GM19099 (cell line): ENCODE data around the gene CAMK1D.

Experiments used
- POLR2A ChIP-seq: IDR thresholded peaks from 3 replicates; pipeline ENCODE4 v1.6.1; 2011; ENCODE audit warnings: low read depth; ENCODE audit not compliant: insufficient read length; ENCODE audit errors: extremely low read depth

Gene CAMK1D

DNA sequence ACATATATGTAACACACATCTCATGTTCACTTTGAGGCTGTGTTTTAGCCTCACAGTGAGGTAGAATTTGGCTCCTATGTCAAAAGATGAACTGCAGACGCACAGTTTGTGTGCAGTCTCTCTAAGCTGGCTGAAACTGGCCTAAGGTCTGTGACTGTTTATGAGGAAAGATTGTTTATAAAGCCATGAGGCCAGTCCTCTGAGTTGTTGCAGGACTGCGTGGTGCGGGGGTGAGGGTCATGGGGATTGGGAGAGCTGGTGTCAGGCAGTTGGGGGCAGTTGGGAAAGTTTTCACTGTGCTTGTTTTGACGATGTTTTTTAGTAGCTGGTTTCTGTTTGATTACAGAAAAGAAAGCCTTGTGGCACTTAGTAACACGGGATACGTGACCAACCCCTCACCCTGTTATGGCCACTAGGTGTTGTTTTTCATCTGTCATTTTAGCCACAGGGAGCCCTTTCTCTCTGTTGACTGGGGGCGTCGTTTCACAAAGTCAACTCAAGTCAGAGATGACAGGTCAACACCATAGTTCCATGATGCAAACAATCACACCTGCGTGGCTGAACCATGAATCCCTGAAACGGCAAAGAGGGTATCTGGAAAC, 341.3 kb downstream of the CAMK1D start:
- TF ChIP-seq POLR2A: no peak

- no peak for TF ChIP-seq POLR2A
Observed at GRCh38 chr10:12691596-12691995, 342.2 kb downstream of the CAMK1D start.

DNA sequence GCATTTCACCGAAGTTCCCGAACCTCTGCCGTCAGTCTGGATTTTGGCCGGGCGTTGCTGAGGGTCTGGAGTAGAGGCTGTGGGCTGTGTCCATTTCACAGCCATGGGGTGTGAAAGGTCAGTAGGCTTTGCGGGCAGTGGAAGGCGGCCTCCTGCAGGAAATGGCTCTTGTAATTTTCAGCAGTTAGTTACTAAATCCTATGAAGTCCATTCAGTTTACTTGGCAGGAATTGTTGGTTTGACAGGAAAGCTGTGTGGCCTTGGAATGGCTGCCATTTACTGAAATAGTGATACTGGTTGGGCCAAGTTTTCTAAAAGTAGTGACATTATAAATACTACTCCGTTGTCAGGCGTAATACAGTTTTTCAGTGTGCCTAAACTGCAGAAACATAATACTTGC, 348.4 kb downstream of the CAMK1D start:
- TF ChIP-seq POLR2A: no peak

GRCh38 chr10:12699258-12699700, 349.9 kb downstream of the CAMK1D start:
- no peak for TF ChIP-seq POLR2A

DNA sequence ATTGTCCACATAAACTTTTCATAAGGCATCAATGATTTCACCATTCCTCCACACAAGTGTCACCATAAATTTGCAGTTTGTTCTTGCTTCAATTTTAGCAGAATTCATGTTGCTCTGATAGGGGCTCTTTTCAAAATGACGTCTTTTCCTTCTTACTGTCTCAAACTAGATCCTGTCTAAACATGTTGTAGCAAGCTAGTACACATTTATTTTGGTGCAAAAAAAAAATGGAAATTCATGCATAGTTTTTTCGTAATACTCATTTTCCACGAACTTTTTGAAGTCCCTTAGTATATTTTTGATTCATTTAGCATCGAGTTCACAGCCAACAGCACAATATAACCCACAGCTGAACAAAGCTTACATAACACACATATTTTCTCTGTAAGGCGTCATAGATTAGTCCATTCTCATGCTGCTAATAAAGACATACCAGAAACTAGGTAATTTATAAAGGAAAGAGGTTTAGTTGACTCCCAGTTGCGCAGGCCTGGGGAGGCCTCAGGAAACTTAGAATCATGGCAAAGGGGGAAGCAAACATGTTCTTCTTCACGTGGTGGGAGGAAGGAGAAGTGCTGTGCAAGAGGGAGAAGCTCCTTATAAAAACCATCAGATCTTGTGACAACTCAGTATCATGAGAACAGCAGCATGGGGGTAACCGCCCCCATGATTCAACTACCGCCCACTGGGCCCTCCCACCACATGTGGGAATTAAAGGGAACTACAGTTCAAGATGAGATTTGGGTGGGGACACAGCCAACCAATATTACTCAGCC, 350.6 kb downstream of the CAMK1D start:
- no peak for TF ChIP-seq POLR2A

GRCh38 chr10:12700557-12700874, 351.2 kb downstream of the CAMK1D start:
- TF ChIP-seq POLR2A: no peak

DNA sequence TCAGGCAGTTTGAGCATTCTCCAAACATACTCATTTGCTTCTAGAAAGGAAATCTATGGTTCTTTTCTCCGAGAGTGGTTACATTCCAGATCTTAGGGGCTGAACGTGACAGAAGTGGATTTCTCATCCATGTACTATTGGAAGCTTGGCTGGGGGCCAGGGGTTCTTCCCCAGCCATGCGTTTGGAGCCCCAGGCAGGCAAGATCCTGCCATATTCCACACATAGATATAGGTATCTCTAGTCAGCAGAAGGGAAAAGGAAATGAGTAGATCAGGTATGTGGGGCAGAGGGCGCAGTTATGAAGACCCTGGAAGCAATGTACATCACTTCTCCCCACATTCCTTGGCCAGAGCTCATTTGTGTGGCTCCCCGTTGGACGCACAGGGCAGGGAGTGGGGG, 352.3 kb downstream of the CAMK1D start:
- TF ChIP-seq POLR2A: no peak

GRCh38 chr10:12702215-12702770, 352.9 kb downstream of the CAMK1D start:
- no peak for TF ChIP-seq POLR2A

- TF ChIP-seq POLR2A: no peak
Observed at GRCh38 chr10:12703126-12703525, 353.8 kb downstream of the CAMK1D start.

- no peak for TF ChIP-seq POLR2A
Observed at GRCh38 chr10:12703813-12704212, 354.5 kb downstream of the CAMK1D start.

DNA sequence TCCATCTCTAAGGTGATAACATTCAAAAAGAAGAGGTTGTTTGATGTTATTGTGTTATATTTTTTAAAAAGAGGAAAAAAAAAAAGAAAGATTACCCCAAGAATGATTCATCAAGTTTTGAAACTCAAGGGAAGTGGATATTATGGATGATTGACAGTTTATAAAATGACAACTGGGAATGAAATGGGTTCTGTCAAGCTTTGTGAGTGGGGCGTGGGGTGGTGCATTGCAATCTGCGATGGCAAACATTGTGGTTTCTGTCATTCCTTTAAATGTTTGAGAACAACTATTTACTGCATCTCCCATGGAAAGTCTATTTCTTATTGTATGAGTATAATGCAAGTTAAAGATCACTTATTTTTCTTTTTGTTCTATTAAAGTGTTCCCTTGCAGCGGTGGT, 355.1 kb downstream of the CAMK1D start:
- no peak for TF ChIP-seq POLR2A

DNA sequence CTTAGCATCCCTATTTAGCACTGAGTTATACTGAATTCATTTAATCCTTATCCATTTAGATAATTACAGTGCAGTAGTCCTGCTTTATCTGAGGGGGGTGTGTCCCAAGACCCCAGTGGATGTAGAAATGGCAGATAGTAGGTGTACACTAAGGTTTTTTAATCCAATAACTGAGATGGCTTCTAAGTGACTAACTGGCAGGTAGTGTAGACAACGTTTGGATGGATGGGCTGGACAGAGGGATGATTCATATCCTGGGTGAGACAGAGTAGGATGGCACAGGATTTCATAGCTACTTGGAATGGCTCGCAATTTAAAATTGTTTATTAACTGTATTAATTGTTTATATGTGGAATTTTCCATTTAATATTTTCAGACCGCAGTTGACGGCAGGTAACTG, 356.6 kb downstream of the CAMK1D start:
- TF ChIP-seq POLR2A: no peak

DNA sequence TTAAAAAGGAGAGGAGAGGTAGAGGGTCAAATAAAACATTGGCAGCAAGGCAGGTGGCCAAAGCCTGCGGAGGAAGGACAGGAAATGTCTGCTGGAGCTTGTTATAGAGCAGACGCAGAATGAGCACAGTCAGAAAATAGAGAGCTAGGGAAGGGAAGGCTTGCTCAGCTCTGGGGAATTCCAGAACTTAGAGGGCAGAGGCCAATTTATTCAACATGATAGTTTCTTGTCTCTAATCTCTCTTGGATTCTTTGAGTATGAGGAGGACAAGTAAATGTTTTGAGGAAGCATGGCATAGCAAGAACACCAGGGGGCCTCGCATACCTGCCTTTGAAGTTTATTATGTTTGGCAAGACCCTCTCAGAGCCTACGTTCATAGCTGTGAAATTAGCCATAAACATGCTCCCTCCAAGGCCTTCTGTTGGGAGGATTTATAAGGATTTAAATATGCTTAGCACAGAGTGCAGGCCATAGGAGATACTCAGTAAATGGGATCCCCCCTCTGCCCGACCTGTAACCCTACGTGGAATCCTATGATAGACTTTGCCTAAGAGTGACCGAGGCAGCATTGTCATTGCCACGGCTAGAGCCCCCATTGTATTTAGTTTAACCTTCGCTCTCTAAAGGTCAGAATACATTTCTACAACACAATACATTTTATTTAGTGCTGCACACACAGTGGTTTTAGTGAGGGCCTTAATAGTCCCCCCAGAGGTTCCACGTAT, 358.3 kb downstream of the CAMK1D start:
- no peak for TF ChIP-seq POLR2A

DNA sequence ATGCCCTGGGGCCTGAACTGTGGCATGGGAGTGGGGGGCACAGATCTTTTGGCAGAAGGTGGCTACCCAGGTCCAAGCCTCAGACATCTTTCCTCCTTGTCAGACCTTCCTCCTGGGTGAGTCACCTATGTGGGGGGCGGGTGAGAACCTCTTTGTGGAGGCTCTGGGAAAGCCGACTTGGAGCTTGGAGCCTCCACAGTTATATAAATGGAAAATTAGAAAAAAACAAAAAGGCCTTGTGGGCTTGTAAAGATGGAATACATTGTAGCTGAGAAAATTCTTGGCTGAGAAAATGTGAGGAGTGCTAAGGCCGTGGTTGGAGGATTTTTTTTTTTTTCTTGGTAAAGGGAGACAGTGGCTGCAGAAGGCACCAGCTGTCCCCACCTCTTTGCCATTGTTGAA, 359.7 kb downstream of the CAMK1D start:
- TF ChIP-seq POLR2A: no peak

- no peak for TF ChIP-seq POLR2A
Observed at GRCh38 chr10:12709521-12709963, 360.2 kb downstream of the CAMK1D start.

DNA sequence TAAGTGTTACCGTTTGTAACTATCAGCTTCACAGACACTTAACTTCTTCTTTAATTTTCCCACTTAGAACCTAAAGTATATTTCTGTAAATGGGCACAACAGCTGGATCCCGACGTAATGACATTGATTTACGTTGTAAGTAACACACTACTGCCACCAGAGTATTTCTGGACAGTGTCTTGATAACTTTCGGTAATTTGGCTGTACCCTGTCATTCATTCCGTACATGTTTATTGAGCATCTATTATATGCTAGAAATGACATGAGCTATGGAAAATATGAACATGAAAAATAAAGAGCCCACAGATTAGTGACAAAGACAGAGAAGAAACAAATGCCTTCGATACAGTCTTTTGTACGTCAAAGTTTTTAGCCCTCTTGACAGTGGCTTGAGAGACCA, 360.8 kb downstream of the CAMK1D start:
- no peak for TF ChIP-seq POLR2A

DNA sequence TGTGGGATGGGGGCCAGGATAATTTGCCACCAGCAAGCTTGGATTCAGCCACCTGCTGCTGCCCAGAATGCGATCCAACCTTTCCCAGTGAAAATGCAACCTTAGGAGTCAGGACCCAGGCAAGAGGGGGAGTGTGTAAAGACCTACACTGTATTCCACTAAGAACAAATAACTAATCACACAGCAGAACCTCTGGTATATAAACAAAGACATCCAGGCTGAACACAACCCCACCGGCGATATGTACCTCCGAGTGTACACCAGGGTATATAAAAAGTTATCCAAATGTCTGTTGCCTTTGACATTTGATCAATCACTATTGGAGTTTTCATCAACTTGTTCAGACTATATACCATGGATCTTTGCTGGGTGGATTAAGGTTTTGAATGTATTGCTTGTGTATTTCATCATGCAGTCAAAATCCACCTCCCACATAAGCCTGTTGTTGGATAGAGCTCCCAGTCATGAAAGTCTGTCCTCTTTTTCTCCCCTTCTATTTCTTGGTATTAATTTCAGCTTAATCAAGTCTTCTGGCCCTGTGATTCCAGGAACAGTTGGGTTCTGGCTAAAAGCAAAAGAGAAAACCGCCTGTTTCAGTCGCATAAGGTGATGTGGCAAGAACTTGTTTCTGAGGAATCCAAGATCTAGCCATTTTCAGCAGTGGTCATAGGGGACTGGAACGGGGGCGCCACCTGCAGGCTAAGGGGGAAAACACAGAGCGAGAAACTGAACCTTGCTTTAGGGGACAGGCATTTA, 361.4 kb downstream of the CAMK1D start:
- TF ChIP-seq POLR2A: no peak
